ENCODE data around the gene GDPD3.

The GDPD3 gene

DNA sequence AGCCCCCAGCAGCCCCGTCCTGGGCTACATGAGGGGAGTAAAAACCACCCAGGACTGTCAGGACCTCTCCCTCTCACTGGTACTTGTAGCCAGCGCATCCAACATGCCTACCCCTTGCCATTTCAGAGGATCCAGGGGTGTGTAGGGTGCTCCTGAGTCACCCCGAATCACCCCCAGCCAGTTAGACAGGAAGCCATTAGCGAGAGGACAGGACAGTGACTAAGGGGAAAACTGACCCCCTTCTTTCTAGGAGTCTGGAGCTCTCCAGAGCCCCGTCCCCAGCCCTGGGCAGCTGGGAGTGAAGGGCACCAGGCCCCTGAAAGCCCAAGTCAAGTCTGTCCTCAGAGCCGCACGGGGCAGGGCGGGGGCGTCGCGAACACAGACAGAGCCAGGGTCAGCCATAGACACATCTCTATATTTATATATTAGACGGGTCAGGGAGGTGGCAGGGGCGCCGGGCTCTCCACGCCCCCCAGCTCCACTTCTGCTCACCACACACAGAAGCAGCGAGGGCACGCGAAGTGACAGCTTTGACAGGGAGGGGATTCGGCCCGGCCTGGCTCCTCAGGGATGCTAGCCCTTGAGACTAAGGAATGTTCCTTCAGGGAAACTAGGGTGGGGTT lies 485 bp upstream of the GDPD3 start:
- peaks cover 17% of the 10 kb centered on the region for H3K36me3 ChIP-seq (ENCODE audit: control insufficient read depth, insufficient read depth, low read length)
- no peak overlapping the region for H3K4me3 ChIP-seq (ENCODE audit: low read depth, low read length)
- no peaks in the 10 kb centered on the region for H3K9me3 ChIP-seq (ENCODE audit: control insufficient read depth, insufficient read depth, low read length)
- no peak overlapping the region for H3K9ac ChIP-seq (ENCODE audit: low read depth, low read length)
- no peaks in the 10 kb centered on the region for H3K4me1 ChIP-seq (ENCODE audit: control insufficient read depth, insufficient read depth, low read length)
- H3K27me3 ChIP-seq (ENCODE audit: control insufficient read depth, insufficient read depth, low read length): no peaks in the 10 kb centered on the region
- no peak overlapping the region for H3K27ac ChIP-seq (ENCODE audit: low read depth, low read length)

DNA sequence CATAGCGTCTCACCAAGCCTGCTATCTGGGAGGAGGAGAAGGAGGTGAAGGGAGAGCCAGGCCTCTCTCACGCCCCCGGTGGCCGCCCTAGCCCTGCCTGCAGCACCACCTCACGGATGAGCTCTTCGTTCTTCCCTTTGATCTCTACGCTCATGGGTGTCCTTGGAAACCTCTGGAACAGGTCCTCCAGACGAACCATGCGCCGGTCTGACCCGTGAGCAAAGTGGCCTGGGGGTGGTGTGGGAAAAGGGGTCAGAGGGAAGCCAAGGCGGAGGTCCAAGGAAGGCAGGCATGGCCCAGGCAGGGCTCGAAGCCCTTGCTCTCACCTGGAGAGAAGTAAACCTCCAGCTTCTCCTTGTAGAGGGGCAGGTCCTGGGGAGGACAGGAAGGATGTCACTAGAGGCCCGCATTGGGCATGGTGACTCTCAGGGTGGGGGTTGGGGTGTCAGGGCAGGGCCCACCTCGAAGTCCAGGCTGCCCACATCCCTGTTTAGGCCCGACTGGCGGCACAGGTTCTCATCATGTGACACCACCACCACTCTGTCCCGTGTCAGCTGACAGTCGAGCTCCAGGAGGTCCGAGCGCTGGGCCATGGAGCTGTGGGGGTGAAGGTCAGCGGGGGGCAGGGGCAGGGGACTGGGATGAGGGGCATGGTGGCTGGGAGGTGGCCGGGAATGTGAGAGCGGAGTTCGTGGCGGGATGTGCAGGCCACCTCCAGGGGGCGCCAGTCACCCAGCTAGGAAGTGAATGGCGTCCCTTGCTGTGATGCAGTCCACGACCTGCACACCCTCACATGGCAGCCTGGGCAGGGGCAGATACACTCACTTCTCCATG lies 923 bp downstream of the GDPD3 start:
- Histone ChIP-seq H3K9me3 (ENCODE audit: control insufficient read depth, insufficient read depth, low read length) (no peaks in the 10 kb centered on the region), H3K36me3 (ENCODE audit: control insufficient read depth, insufficient read depth, low read length) (peaks cover 10% of the 10 kb centered on the region), H3K4me3 (ENCODE audit: low read depth, low read length) (no peak overlapping the region), H3K27ac (ENCODE audit: low read depth, low read length) (no peak overlapping the region), H3K27me3 (ENCODE audit: control insufficient read depth, insufficient read depth, low read length) (no peaks in the 10 kb centered on the region), H3K4me1 (ENCODE audit: control insufficient read depth, insufficient read depth, low read length) (no peaks in the 10 kb centered on the region), H3K9ac (ENCODE audit: low read depth, low read length) (no peak overlapping the region)

DNA sequence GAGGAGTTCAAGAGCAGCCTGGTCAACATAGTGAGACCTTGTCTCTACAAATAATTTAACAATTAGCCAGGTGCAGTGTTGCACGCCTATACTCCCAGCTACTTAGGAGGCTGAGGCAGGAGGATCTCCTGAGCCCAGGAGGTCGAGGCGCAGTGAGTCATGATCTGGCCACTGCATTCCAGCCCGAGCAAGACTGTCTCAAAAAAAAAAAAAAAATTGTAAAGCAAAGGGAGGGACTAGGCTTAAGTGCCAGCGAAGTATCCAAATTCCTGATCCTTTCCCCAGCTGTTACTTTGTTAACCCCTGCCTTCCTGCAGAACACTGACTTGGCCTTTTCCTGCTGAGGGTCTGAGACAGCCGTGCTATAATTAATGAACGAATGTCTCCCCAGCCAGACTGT lies 2.7 kb downstream of the GDPD3 start:
- Histone ChIP-seq H3K36me3 (ENCODE audit: control insufficient read depth, insufficient read depth, low read length) (peaks cover 3% of the 10 kb centered on the region; the same call in 1 of the 2 replicates), H3K27ac (ENCODE audit: low read depth, low read length) (no peak overlapping the region), H3K9ac (ENCODE audit: low read depth, low read length) (no peak overlapping the region), H3K9me3 (ENCODE audit: control insufficient read depth, insufficient read depth, low read length) (no peaks in the 10 kb centered on the region), H3K4me3 (ENCODE audit: low read depth, low read length) (no peak overlapping the region), H3K27me3 (ENCODE audit: control insufficient read depth, insufficient read depth, low read length) (no peaks in the 10 kb centered on the region), H3K4me1 (ENCODE audit: control insufficient read depth, insufficient read depth, low read length) (no peaks in the 10 kb centered on the region)

DNA sequence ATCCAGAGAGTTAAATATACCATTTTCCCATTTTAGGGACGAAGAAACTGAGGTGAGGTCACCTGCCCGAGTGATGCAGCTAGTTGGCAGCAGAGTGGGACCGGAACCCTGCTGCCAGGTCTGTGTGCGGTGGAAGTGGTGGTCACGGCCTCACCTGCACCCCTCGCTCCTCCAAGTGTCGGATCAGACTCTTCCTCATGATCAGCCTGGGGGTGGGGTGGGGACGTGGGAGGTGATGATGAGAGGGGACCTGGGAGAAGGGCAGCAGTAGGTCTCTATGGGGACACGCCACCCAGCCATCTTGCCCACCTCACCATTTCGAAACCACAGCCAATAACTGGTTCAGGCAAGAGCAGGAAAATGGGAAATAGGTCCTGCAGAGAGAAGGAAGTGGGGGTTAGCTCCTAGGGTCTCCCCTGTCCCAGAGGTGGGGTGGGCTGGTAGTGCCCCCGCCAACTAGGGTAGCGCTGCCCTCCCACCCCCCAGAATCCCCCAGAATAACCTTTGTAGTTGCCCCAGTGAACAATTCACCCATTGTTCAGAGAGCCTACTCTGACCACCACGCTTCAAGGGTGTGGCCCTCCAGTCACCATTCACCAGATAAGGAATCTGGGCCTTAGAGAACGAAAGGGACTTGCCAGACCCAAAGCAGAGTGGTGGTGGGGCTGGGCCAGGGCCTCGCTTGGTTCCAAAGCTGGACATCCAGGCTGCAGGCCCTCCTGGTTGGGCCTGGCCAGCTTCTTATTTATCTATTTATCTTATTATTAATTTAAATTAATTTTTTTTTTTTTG lies 5.1 kb downstream of the GDPD3 start:
- no peak overlapping the region for H3K27ac ChIP-seq (ENCODE audit: low read depth, low read length)
- no peaks in the 10 kb centered on the region for H3K9me3 ChIP-seq (ENCODE audit: control insufficient read depth, insufficient read depth, low read length)
- H3K36me3 ChIP-seq (ENCODE audit: control insufficient read depth, insufficient read depth, low read length): no peaks in the 10 kb centered on the region
- no peak overlapping the region for H3K9ac ChIP-seq (ENCODE audit: low read depth, low read length)
- H3K4me3 ChIP-seq (ENCODE audit: low read depth, low read length): no peak overlapping the region
- no peaks in the 10 kb centered on the region for H3K27me3 ChIP-seq (ENCODE audit: control insufficient read depth, insufficient read depth, low read length)
- no peaks in the 10 kb centered on the region for H3K4me1 ChIP-seq (ENCODE audit: control insufficient read depth, insufficient read depth, low read length)

DNA sequence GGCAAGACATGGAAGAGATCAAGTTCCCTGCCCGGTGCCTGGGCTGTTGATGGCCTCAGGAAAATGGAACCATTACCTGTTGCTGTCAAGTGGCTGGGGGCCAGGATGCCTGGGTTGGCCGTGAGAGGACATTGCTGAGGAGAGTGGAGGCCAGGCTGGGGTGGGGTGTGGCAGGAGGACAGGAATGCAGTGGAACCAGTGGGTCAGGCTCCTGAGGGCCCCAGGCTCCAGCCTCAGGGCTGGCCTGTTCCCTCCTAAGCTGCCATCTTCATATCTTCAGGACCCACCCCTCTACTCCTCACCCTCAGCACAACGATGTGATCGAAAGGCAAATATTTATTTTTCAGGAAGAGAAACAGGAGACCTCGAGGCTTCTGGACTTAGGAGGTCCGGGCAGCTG lies 8.8 kb downstream of the GDPD3 start:
- no peak overlapping the region for H3K4me3 ChIP-seq (ENCODE audit: low read depth, low read length)
- no peaks in the 10 kb centered on the region for H3K4me1 ChIP-seq (ENCODE audit: control insufficient read depth, insufficient read depth, low read length)
- no peak overlapping the region for H3K27ac ChIP-seq (ENCODE audit: low read depth, low read length)
- H3K27me3 ChIP-seq (ENCODE audit: control insufficient read depth, insufficient read depth, low read length): no peaks in the 10 kb centered on the region
- no peaks in the 10 kb centered on the region for H3K9me3 ChIP-seq (ENCODE audit: control insufficient read depth, insufficient read depth, low read length)
- no peak overlapping the region for H3K9ac ChIP-seq (ENCODE audit: low read depth, low read length)
- H3K36me3 ChIP-seq (ENCODE audit: control insufficient read depth, insufficient read depth, low read length): no peaks in the 10 kb centered on the region

DNA sequence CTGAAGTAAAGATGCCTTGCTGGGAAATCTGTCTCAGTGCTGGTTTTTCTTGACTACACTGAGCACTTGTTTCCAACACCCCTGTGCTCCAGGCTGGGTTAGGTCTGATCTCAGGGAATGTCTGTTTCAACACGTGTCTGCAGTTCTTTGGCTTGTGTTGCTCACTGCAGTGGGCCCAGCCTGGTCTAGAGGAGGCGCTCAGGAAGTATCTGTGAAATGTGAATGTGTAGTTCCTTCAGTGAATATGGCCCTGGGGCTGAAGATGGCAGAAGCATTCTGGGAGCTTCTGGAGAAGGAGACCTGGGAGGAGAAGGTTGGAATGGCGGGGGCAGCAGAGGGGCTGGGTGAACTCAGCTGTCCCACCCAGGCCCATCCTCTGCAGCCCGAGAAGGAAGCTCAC lies 9.2 kb downstream of the GDPD3 start:
- no peaks in the 10 kb centered on the region for H3K4me1 ChIP-seq (ENCODE audit: control insufficient read depth, insufficient read depth, low read length)
- no peaks in the 10 kb centered on the region for H3K36me3 ChIP-seq (ENCODE audit: control insufficient read depth, insufficient read depth, low read length)
- no peak overlapping the region for H3K4me3 ChIP-seq (ENCODE audit: low read depth, low read length)
- H3K9ac ChIP-seq (ENCODE audit: low read depth, low read length): no peak overlapping the region
- no peaks in the 10 kb centered on the region for H3K9me3 ChIP-seq (ENCODE audit: control insufficient read depth, insufficient read depth, low read length)
- H3K27me3 ChIP-seq (ENCODE audit: control insufficient read depth, insufficient read depth, low read length): no peaks in the 10 kb centered on the region
- H3K27ac ChIP-seq (ENCODE audit: low read depth, low read length): no peak overlapping the region

DNA sequence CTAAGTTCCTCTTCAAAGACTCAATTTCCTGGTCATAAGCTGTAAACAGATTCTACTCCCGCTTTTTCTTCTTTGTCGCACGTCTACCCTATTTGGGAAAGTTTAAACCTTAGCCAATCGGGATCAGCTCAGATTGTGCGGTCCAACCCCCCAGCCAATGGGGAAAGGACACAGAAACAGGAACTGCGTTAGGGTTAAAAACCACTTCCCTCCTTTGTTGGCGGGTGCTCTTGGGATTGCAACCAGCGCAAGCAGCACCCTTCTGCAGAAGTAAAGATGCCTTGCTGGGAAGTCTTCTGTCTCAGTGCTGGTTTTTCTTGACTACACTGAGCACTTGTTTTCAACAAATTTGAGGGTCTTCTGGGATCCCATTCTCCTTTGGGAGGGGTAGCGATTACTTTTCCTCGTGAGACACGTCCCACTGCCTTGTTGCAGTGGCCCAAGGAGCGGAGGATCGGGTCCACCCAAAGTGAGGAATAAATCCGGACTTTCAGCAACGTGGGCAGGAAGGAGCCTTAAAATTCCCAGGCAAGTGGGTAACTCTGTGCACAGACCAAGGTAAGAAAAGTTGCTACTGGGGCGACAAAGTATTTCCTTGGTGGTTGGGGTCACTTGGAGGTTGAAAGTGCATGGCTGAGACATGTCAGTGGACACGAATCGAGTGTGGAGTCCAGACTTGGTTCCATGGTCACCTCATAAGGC lies 16.3 kb downstream of the GDPD3 start:
- Histone ChIP-seq H3K36me3 (ENCODE audit: control insufficient read depth, insufficient read depth, low read length) (peaks cover 10% of the 10 kb centered on the region; the same call in 1 of the 2 replicates), H3K9me3 (ENCODE audit: control insufficient read depth, insufficient read depth, low read length) (peaks cover 20% of the 10 kb centered on the region), H3K9ac (ENCODE audit: low read depth, low read length) (peak overlapping the region; percentile 70), H3K4me1 (ENCODE audit: control insufficient read depth, insufficient read depth, low read length) (peaks cover 7% of the 10 kb centered on the region), H3K27ac (ENCODE audit: low read depth, low read length) (peak overlapping the region; percentile 90), H3K4me3 (ENCODE audit: low read depth, low read length) (peak overlapping the region; percentile 45), H3K27me3 (ENCODE audit: control insufficient read depth, insufficient read depth, low read length) (no peaks in the 10 kb centered on the region)

DNA sequence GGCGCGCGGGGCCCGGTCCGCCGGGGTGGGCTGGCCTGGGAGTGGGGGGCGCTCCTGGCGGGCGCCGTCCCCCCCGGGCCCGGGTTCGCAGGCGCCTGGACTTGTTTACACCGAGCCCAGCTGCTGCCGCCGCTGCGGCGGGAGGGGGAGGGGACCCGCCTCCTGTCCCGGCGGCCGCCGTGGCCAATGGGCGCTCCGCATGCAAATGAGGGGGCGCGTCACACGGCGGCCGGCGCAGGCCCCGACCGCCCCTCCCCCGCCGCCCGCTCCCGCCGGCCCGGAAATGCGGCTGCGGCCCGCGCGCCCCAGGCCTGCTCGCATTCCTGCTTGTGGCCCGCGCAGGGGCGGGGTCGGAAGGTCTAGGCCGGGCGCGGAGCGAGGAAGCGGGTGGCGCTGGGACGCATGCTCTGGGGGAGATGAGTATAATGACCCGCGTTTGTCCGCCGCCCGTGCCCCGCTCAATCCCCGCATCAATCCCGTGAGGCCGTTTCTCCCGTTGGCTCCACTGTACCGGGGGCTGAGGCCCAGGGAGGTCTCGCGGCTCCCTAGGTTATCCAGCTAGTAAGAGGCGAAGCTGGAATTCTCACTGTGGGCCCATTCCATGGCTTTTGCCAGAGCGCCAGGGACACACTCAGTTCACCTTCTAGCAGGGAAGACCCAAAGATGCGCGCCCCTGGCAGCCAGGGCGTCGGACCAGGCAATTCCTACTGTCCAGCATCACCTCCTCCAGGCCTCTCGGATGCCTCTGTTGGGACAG lies 17.1 kb downstream of the GDPD3 start, which contains the start of gene YPEL3:
TSS of gene YPEL3 (minus strand) at position 109 of the 757 bp plus-strand sequence. CDS start 731 bp downstream, outside the sequence.
- H3K4me3 ChIP-seq (ENCODE audit: low read depth, low read length): peak within 1 kb of the TSS; percentile 46
- H3K27me3 ChIP-seq (ENCODE audit: control insufficient read depth, insufficient read depth, low read length): no peaks in the 10 kb centered on the region
- peaks cover 10% of the 10 kb centered on the region; the same call in 1 of the 2 replicates for H3K36me3 ChIP-seq (ENCODE audit: control insufficient read depth, insufficient read depth, low read length)
- peak within 1 kb of the TSS; percentile 70 for H3K9ac ChIP-seq (ENCODE audit: low read depth, low read length)
- peaks cover 7% of the 10 kb centered on the region for H3K4me1 ChIP-seq (ENCODE audit: control insufficient read depth, insufficient read depth, low read length)
- H3K9me3 ChIP-seq (ENCODE audit: control insufficient read depth, insufficient read depth, low read length): peaks cover 20% of the 10 kb centered on the region
- peak within 1 kb of the TSS; percentile 90 for H3K27ac ChIP-seq (ENCODE audit: low read depth, low read length)

DNA sequence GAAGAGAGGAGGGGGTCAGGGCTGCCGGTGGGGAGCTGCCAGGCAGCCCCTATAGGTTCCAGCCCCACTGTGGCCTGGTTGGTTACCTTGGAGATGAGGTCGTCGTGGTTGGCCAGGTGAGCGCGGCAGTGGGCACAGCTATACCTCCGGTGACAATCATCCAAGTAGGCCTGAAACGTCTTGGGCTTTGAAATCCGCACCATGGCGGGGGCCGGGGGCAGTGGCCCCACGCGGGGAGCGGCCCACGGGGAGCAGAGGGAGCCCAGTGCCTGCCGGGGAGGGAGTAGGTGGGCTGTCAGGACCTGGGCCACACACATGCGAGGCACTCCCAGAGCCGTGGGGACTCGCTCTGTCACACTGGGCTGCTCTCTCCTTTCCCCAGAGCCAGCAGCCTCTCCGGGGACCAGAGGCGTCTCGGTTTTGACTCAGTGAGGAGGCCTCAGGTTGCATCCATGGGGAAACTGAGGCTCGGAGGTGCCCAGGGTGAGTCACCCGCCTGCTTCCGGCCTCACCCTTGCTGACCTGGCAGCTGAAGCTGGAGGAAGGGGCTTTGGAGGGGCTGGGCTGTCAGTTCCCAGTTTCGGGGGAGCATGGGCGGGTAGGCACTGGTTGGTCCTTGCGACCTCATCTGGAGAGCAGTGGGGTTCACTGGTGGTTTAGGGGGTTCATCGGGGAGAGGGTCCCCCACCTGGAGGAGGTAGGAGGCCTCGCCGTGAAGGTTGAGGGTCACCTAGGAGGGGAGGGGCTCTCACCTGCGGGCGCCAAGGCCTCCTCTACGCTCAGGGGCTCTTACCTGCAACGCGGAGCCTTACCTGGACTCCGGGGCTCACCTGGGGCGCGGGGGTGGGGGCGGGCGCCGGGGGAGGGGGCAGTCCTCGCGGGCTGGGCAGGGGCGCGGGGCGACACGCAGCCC lies 17.9 kb downstream of the GDPD3 start:
- H3K9ac ChIP-seq (ENCODE audit: low read depth, low read length): peak overlapping the region; percentile 37; the same call in 1 of the 2 replicates
- H3K4me1 ChIP-seq (ENCODE audit: control insufficient read depth, insufficient read depth, low read length): peaks cover 7% of the 10 kb centered on the region
- peaks cover 20% of the 10 kb centered on the region for H3K9me3 ChIP-seq (ENCODE audit: control insufficient read depth, insufficient read depth, low read length)
- H3K27me3 ChIP-seq (ENCODE audit: control insufficient read depth, insufficient read depth, low read length): no peaks in the 10 kb centered on the region
- H3K27ac ChIP-seq (ENCODE audit: low read depth, low read length): peak overlapping the region; percentile 61
- H3K36me3 ChIP-seq (ENCODE audit: control insufficient read depth, insufficient read depth, low read length): peaks cover 10% of the 10 kb centered on the region; the same call in 1 of the 2 replicates
- H3K4me3 ChIP-seq (ENCODE audit: low read depth, low read length): peak overlapping the region; percentile 46

All from HUES48 (cell line).